Measurements from ENCODE around the gene SAP30BP.

SAP30BP gene

DNA sequence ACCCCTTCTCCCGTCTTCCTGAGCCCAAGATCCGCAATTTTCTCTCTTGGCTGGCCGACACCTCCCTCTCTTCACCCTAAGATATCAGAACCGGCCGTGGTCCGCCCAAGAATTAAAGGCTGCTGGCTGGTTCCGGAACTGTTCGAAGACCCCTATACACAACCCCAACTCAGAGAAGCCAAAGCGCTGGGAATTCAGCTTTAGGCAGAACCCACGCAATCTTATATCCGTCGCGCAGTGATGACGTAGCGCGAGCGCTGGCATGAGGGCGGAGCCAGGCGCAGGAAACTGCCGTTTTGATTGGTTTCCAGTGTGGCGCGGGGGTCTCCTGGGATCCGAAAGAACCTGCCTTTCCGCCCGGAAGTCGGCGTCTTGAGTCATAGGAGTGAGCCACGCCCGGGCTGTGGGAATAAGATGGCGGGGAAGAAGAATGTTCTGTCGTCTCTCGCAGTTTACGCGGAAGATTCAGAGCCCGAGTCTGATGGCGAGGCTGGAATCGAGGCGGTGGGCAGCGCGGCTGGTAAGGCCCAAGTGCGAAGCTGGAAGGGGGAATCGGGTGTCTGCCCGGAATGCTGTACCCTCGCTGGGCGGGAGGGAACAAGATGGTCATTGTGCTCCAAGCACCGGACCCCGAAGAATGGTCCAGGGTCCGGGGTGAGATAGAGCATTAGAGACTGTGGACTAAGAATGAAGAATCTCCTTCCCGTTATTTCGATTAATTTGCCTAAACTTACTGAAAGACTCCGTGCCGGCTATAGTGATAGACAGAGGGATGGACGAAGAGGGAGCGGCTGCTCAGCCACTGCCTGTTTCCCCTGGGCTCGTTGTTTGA lies at the start of gene SAP30BP, which contains the start of gene RECQL5:
SAP30BP (plus strand) TSS at position 380 of the 832 bp plus-strand sequence; CDS start at position 415, 35 bp downstream.
RECQL5 (minus strand) TSS at position 196 of the 832 bp plus-strand sequence. CDS start 597 bp downstream, outside the sequence.
- in situ Hi-C loops (cut with HindIII; ENCODE audit: low sequenced_read_pairs) = no loop called here

DNA sequence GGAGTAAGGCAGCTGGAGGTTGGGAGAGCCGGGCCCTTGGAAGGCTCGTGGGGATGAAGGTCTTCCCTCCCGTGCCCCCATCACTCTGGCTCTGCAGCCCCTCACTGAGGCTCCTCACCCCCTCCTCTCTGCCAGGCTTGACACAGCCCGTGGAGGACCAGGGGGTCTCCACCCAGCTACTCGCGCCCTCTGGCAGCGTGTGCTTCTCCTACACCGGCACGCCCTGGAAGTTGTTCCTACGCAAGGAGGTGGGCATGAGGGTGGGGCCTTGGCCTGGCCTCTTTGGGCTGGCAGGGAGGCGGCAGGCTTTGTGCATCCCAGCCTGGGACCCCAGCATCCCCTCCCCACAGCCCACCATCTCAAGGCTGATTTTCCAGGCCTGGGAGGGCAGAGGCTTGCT lies 49.5 kb upstream of the SAP30BP start:
- in situ Hi-C loops (cut with HindIII; ENCODE audit: low sequenced_read_pairs) = no loop called here

DNA sequence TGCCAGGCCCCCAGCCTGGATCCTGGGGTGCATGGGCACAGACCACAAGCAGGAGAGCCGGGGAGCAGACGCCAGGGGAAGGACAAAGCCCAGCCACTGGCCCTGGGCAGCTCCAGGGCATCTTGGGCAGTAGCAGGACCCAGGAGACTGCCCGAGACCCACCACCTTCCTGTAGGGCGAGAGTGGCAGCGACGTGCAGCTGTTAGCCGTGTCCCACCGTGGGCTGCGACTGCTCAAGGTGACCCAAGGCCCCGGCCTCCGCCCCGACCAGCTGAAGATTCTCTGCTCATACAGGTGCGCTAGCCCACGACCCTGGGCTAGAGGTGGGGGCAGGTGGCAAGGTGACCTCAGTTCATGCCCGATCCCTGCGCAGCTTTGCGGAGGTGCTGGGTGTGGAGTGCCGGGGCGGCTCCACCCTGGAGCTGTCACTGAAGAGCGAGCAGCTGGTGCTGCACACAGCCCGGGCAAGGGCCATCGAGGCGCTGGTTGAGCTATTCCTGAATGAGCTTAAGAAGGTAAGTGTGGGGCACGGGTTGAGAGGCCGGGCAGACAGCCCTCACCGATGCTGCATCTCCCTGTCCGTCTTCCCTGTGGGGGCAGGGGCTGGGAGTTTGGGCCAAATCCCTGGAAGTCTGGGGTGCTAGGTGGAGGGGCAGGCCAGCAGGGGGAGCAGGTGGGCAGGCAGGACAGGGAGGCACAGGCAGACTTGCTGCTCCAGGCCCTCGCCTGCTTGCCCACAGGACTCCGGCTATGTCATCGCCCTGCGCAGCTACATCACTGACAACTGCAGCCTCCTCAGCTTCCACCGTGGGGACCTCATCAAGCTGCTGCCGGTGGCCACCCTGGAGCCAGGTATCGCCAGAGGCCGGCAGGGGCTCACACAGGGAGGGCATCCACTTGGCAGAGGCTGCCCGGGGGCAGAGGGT lies 47.4 kb upstream of the SAP30BP start:
- in situ Hi-C loops (cut with HindIII; ENCODE audit: low sequenced_read_pairs) = no loop called here

DNA sequence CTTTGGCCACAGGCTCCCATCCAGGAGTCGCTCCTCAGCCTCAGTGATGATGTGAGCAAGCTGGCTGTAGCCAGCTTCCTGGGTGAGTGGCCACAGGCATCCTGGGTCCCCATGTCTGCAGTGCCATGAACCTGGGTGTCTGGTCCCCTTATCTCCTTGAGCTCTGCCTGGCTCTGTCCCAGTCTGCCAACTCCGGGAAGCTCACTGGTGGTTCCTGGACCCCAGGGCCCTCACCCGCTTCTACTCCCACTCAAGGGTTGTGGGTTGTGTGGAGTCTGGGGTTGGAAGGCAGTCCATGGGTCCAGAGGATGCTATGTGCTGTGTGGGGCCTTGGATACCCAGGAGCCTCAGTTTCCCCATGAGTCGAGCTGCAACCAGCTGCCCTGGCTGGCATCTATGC lies 45.6 kb upstream of the SAP30BP start:
- in situ Hi-C loops (cut with HindIII; ENCODE audit: low sequenced_read_pairs) = no loop called here

DNA sequence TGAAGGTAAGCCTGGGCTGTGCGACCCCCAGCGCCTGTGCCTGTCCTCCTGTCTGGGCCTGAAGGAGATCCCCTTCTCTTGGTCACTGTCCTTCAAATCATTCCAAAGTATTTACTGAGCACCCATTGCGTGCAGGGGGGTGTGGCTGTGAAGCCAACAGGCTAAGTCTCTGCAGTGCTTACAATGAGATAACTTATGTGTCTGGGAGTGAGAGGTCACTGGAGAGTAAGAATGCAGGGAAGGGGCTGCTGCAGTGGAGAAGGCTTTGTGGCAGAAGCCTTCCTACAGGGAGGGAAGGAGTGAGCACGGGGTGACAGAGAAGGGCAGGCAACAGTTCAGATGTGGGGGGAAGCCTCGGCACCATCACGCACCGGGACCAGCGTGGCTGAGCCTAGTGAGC lies 45.1 kb upstream of the SAP30BP start:
- in situ Hi-C loops (cut with HindIII; ENCODE audit: low sequenced_read_pairs) = no loop called here

DNA sequence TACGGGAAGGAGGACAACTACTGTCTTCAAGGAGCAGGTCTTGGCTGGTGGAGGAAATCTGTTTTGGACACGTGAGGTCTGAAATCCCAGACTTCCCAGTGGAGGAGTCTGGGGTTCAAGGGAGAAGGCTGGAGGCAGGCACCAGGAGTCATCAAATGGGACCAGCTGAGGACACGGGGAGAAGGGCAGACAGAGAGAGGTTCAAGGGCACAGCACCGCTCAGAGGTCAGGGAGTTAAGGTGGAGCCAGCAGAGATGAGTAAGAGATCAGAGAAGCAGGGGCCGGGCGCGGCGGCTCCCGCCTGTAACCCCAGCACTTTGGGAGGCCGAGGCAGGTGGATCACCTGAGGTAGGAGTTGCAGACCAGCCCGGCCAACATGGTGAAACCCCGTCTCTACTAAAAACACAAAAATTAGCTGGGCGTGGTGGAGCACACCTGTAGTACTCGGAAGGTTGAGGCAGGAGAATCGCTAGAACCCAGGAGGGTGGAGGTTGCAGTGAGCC lies 44.3 kb upstream of the SAP30BP start:
- in situ Hi-C loops (cut with HindIII; ENCODE audit: low sequenced_read_pairs) = no loop called here

DNA sequence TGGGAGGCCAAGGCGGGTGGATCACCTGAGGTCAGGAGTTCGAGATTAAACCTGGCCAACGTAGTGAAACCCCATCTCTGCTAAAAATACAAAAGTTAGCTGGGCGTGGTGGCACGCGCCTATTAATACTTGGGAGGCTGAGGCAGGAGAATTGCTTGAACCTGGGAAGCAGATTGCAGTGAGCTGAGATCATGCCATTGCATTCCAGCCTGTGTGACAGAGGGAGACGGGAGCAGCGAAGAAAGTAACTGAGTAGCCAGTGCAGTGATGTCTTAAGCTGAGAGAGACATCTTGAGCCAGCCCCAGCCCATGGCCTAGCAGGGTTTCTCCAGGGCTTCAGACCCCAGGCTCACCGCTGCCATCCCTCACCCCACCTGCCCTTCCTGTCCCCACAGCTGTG lies 43.8 kb upstream of the SAP30BP start:
- in situ Hi-C loops (cut with HindIII; ENCODE audit: low sequenced_read_pairs) = no loop called here

DNA sequence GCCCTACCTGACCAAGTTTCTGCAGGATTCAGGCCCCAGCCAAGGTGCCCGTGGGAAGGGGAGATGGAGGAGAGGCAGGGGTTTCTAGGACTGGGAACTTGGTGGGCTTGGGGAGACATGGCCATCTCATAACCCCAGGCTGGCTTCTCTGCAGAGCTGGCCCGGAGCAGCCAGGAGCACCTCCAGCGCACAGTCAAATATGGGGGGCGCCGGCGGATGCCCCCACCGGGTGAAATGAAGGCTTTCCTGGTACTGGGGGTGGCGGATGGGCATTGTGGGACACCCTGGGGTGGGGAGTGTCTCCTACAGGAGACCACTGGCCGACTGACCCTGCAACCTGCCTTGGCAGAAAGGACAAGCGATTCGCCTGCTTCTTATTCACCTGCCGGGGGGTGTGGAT lies 43.1 kb upstream of the SAP30BP start:
- in situ Hi-C loops (cut with HindIII; ENCODE audit: low sequenced_read_pairs) = no loop called here

DNA sequence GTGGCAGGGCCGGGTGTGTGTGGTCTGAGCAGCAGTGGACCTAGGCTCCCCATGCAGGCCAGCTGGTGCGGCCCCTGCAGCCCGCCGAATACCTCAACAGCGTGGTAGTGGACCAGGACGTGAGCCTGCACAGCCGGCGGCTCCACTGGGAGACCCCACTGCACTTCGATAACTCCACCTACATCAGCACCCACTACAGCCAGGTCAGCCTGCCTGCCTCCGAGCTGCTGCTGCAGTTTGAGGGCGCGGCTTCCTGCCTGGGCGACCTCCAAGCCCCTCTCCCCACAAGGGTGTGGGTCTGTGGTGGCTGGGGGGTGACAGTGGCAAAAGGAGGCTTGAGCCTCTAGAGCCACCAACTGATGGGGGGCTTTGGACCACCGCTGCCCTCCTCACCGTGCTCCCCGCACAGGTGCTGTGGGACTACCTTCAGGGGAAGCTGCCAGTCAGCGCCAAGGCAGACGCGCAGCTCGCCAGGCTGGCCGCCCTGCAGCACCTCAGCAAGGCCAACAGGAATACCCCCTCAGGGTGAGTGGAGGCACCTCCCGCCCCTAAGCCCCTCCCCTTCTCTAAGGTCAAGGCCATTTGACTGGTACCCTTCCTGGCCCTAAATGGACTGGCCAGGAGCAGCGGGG lies 42.3 kb upstream of the SAP30BP start:
- in situ Hi-C loops (cut with HindIII; ENCODE audit: low sequenced_read_pairs) = no loop called here

DNA sequence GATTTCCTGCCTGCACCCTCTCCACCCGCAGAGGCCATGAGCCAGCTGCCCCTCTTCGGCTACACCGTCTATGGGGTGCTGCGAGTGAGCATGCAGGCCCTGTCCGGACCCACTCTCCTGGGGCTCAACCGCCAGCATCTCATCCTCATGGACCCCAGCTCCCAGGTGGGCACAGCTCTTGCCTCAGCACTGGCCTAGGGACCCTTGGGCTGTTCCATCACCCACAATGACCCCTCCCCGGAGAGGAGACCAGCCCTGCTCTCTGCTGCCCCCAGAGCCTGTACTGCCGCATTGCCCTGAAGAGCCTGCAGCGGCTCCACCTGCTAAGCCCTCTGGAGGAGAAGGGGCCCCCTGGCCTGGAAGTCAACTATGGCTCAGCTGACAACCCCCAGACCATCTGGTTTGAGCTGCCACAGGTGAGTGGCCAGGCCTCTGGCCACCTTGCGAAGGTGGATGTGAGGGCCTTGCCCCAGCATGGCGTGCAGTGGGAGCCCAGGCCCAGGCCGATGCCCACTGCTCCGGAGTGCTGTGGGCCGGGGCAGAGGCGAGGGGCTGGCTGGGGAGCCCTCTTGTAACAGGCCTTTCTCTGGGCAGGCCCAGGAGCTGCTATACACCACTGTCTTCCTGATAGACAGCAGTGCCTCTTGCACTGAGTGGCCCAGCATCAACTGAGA lies 41.2 kb upstream of the SAP30BP start:
- in situ Hi-C loops (cut with HindIII; ENCODE audit: low sequenced_read_pairs) = no loop called here

DNA sequence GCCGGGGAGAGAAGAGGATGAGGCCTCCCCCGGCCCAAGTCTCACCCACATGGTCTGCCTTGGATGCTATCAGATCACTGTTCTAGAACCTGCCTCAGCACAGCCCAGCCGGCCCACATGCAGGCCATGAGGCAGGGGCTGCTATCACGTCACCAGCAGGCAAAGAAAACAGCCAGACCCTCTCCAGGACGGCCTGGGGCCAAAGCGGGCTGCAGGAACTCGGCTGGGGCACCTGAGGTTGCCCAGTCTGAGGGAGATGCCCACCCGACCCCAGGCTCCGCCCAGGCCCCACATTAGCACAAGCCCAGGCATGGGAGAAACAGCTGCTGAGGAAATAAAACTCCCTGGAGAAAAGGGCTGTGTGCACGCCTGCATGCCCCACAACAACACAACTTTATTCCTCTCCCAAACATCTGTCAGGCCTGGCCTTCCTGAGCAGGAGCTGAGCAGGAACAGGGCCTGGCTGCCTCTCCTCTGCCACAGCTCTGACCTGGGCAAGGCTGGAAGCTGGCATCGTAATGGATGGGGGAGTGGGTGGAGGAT lies 40.6 kb upstream of the SAP30BP start:
- in situ Hi-C loops (cut with HindIII; ENCODE audit: low sequenced_read_pairs) = no loop called here

DNA sequence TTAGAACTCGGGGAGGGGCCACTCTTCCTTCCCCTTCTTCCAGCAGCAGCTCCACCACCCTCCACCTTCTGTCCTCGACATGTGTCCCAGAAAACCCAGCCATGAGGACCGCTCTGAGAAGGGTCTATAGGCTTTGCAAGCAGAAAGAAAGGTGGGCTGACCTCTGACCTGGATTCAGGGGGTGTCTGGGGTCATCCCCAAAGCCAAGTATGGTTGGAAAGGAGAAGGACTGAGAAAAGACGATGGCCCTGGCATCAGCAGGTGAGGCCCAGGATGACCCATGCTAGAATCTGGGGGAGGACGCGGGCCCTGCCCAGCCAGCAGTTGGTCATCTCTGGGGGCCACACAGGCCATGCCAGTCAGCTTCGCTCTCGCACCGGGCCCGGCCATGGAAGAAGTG lies 40.0 kb upstream of the SAP30BP start:
- in situ Hi-C loops (cut with HindIII; ENCODE audit: low sequenced_read_pairs) = no loop called here

DNA sequence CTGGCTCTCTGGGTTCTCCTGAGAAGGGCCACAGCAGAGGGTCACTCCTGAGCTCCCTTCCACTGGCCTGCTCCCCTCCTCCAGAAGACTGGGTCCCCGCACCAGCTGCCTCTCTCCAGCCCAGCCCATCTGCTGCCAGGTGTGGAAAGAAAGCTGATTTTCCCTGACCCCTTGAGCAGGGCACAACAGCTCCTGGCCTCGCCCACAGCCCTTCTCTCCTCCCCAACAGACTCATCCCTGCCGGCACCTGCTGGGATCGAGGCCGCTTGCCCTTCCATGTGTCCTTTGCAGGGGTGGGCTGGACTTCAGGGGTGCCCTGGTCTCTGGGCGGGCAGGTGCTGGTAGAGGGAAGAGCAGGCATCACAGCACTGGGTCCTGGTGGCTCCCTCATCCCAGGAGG lies 38.7 kb upstream of the SAP30BP start:
- in situ Hi-C loops (cut with HindIII; ENCODE audit: low sequenced_read_pairs) = no loop called here

DNA sequence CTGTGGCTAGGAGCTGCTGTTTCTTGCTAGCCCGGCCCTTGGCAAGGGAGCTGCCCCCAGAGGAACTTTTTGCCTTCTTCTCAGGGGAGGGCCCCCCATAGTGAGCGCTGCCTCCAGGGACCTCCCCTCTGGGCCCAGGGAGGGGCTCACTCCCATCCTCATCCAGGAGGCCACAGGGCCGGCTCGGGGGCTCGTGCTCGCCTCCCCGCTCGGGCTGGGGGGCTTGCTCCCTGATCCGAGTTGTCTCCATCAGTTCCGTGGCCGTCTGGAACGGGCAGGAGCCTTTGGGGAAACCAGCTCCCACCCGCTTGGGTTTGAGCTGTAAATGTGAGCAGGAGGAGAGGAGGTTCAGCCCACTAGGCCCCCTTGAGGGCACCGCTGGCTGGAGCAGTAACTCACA lies 38.0 kb upstream of the SAP30BP start:
- in situ Hi-C loops (cut with HindIII; ENCODE audit: low sequenced_read_pairs) = no loop called here

DNA sequence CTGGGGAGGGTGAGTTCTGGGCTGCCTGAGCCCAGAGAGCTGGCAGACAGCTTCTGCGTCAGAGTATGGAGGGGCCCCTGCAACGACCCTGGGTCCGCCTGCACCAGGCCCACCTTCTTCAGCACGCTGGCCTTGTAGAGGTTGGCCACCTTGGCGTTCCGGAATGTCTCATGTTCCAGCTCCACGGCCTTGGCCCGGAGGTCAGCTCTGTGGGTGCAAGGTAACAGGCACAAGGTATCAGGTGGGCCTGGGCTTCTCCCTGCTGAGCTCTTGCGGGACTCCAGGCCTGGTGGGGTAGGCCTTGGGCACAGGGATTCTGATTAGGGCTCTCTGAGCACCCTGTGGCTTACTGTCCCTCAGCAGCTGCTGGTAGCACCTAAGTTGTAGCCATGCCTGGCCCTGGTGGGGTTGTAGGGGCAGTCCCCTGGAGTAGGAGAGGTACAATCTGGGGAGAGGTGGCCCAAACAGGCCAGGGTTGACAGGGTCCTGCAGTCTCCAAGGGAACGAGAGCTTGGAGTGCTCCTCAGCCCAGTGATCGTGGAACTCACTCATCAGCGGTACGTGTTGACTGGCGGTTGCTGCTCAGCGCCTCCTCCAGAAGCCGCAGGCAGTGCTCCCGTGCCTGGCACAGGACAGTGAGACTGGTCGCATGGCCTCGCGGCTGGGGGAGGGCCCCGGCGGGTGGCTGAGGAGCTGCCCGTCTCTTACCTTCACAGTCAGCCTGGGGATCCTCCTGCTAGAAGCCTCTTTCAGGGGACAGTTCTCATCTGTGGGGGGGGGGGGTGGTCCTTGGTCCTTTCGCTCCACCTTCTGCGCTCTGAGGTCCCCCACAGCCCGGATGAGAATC lies 36.8 kb upstream of the SAP30BP start:
- in situ Hi-C loops (cut with HindIII; ENCODE audit: low sequenced_read_pairs) = no loop called here

DNA sequence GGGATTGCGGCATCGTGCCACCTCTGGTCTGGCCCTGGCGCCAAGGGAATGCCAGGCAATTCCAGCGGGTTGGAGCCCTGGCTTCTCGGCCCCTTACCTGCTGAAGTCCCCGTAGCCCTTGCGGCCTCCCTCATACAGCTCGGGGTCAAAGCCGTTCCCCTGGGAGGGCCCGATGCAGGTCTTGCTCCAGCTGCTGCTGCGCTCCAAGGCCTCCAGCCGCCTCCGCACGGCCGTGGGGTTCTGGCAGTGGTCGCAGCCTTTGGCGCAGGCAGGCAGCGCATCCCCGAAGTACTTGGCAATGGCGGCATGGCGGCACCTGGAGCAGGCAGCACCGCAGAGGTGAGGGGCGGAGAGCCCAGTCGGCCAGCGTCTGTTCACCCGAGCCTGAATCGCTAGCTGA lies 35.8 kb upstream of the SAP30BP start:
- in situ Hi-C loops (cut with HindIII; ENCODE audit: low sequenced_read_pairs) = no loop called here

DNA sequence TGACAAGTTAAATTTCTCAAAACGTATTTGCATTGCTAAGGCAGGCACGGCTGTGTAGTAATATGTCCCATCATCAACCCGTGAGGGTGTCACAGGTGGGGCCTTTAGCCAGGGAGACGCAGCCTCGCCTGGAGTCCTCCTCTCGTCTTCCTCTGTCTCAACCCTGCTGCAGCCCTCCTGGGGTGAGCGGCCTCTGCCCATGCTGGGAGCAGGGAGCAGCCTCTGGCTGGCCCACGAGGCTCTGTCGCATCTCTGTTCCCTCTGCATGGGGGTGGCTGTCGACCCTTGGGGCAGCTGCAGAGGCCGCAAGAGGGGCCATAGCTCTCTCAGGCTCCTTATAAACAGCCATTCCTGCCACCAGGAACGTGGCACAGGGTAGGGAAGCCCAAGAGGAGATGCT lies 34.7 kb upstream of the SAP30BP start:
- in situ Hi-C loops (cut with HindIII; ENCODE audit: low sequenced_read_pairs) = no loop called here

DNA sequence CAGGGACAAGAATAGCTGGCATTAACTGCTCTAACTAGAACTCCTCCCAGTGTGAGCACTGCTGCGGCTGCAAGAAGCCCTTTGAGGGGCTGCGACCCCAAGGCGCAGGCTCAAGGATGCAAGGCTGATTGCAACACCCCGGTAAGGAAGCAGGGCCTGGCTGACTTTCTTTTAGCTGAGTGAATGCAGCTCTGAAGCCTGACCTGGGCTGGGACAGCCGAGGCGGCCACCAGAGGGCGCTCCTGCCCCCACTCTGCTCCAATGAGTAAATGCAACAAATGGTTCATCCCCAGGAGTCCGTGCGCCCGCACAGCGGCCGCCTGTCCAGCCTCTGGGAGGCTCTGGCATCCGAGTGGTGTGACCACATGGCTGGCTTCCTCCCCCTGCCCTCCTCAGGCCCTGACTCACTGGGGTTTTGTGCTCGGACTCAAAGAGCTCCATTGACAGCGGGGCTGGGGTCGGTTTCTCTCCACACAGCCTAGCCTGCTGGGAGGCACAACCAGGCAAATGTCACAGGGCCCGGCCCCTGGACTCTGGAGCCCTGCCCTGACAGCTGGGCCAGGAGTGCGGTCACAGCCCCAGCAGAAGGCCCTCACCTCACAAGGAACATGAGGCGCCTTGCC lies 34.2 kb upstream of the SAP30BP start, which contains the start of gene SMIM5:
SMIM5 (plus strand) TSS at position 572 of the 623 bp plus-strand sequence. CDS start 6,768 bp downstream, outside the sequence.
- in situ Hi-C loops (cut with HindIII; ENCODE audit: low sequenced_read_pairs) = no loop called here

Measured in DLD1 (cell line).